Stomach (tissue), 4 donors: ENCODE measurements around the gene NPFF.

Source experiments
- CTCF ChIP-seq, 7 experiments: fragments of 450-650 bp in 4 of 7; fragments of 200-600 bp in 3 of 7; sonication (generic) in 3 of 7; IDR thresholded peaks; one replicate each; pipeline ENCODE4 v1.5.1; 2016 to 2019; ENCODE audit warnings: antibody characterized with exemption in 7 of 7, control low read depth in 2 of 7, mild to moderate bottlenecking in 1 of 7
- EP300 ChIP-seq: sonication (generic); formaldehyde crosslinking; IDR thresholded peaks from one replicate; pipeline ENCODE4 v1.6.1; 2017; ENCODE audit warnings: antibody characterized with exemption
- POLR2A ChIP-seq, 4 donors: fragments of 450-650 bp; IDR thresholded peaks; one replicate each; pipeline ENCODE4 v1.6.1; 2016; ENCODE audit warnings: antibody characterized with exemption in 4 of 4, control low read depth in 2 of 4, mild to moderate bottlenecking in 1 of 4, moderate library complexity in 1 of 4

- TF ChIP-seq CTCF (IDR thresholded peaks at IDR 0.05) = no peak
- no peak for TF ChIP-seq POLR2A (IDR thresholded peaks at IDR 0.05)
- no peak for TF ChIP-seq EP300
Measured at GRCh38 chr12:53506881-53507602, at the start of gene NPFF.
